COLO668 (cell line): Measurements from ENCODE around the gene ERV3-1.
"Not testable (repeated sequence)": the region's sequence is repeated elsewhere in the genome, so short reads cannot be mapped to it uniquely, and the experiment has no call there.

ENCODE experiments used
- DNase-seq: peaks from one replicate; lab custom pipeline; 2025; ENCODE audit not compliant: unreplicated experiment; lab: John Stamatoyannopoulos, UW

Gene ERV3-1, protein sequence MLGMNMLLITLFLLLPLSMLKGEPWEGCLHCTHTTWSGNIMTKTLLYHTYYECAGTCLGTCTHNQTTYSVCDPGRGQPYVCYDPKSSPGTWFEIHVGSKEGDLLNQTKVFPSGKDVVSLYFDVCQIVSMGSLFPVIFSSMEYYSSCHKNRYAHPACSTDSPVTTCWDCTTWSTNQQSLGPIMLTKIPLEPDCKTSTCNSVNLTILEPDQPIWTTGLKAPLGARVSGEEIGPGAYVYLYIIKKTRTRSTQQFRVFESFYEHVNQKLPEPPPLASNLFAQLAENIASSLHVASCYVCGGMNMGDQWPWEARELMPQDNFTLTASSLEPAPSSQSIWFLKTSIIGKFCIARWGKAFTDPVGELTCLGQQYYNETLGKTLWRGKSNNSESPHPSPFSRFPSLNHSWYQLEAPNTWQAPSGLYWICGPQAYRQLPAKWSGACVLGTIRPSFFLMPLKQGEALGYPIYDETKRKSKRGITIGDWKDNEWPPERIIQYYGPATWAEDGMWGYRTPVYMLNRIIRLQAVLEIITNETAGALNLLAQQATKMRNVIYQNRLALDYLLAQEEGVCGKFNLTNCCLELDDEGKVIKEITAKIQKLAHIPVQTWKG

DNA sequence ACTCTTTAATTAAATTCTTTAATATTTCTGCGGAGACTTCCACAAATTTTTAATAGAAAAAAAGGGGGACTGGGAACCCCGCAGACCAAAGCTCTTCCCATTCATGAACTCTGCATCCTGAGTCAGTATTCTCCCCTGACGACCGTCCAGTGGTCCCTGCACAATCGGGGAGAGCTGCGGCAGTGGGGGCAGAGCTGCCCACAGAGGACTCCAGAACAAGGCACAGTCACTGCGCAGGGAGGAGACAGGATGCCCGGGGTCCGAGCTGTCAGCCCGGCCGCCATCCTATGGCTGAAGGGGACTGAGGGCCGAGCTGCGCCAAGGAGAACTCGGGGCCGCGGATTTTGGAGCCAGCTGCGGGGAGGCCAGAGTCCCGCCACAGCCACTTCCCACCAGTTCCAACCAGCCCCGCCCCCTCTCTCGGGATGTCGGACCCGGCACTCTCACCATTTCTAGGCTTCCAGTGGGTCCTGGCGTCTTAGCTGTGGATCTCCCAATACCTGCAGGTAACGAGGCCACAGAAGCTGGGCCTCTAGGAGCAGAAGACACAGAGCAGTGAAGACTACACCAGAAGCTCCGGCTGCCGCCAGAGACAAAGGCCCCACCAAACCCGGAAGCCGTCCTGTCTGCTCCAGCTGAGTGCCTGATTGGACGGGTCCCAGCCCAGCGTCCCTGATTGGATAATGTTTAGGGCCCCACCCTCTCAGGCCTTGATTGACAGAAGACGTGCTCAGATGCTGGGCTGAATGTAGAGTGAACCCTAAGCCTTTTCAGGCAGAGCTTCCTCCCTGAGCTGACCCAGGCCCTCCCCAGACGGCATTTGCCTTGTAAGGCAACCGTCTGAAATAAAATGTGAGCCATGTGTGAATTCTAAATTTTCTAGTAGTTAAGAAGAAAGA lies at the start of gene ERV3-1:
Gene ERV3-1 (minus strand): TSS at position 594 of the 899 bp plus-strand sequence. CDS start 13,661 bp downstream, outside the sequence.
- DNase-seq, result peak; percentile 92

DNA sequence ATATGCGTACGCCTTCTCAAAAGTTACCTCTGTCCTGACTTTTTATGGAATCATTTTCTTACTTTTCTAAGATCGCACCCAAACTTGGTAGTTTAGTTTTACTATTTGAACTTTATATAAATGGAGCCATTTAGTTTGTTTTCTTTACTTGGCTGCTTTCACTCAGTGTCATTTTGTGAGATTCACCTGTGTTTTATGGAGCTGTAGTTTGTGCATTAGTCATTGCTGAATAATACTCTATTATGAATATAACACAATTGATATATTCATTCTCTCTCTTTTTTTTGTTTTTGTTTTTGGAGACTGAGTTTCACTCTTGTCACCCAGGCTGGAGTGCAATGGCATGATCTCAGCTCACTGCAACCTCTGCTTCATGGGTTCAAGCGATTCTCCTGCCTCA lies 49.3 kb upstream of the ERV3-1 start:
- DNase-seq, result not testable (repeated sequence)

DNA sequence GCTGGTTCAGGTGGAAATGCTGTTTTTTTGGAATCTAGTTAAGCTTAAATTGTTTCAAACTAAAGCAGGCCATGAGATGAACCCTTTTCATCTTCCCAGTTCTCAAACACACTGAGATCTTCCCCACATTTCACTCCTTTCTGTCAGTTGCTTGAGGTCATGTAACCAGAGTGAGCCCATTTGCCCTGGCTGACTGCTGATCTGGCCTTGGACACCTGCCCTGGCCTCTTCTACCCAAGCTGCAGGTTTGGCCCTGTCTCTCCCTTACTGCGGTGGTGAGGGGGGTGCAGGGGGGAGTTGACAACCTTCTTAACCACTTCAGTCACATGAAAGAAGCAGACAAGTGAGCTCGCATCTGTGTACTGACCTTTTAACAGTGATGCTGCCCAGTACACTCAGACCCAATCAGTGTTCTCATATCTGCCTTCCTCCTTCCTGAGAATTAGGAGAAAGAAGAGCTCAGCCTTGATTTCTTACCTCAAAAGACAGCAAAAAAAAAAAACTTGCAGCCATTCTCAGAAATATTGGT lies 48.0 kb upstream of the ERV3-1 start:
- not testable (repeated sequence) for DNase-seq

DNA sequence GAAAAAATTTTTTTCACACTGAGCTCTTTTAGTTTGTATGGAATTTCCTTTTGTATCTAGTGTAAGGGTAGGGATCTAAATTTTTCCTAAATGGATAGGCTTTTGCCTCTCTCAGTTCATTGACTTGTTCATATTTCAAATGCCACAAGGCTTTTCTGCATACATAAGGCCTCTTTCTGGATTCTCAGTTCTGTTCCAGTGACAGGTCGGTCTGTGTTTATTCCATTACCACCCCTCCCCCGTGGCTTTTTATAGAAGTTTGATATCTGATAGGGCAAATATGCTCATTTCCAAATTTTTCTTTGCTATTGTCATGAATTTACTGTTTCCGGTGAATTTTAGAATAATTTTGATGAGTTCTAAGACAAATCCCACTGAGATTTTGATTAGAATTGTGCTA lies 45.2 kb upstream of the ERV3-1 start:
- DNase-seq, result not testable (repeated sequence)

DNA sequence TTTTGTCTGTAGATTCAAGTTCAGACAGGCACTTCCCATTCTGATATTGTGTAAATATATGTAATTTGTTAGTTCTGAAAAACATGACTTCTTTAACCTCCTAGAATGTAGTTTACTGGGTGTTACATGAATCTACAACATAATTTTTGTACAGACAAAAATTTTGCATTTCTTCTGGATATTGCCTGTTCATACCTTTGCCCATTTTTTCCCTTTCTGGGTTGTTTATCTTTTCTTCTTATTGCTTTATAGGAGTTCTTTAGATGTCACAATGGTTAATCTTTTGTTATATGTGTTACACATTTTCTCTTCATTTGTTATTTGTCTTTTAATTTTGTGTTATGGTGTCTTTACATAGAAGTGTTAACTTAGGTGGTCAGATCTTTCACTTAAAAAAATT lies 44.7 kb upstream of the ERV3-1 start:
- DNase-seq, result not testable (repeated sequence)

DNA sequence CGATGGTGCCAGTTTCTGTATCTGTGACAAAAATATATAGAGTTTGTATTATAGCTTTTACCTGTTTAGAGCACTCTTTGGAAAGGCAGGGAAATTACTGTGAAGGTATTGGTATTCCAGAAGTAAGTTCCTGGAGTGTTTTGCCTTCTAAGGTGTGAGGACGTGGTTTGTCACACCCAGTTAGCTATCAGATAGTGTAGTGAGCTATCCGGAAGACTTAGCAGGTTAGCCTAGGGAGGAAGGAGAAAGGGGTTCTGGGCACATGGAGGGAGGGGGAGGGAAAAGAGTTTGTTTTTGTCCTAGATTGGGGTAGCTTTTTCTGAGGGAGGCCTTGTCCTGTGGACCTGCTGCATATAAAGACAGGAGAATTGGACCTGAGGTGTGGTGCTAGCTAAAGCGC lies 39.8 kb upstream of the ERV3-1 start:
- not testable (repeated sequence) for DNase-seq

DNA sequence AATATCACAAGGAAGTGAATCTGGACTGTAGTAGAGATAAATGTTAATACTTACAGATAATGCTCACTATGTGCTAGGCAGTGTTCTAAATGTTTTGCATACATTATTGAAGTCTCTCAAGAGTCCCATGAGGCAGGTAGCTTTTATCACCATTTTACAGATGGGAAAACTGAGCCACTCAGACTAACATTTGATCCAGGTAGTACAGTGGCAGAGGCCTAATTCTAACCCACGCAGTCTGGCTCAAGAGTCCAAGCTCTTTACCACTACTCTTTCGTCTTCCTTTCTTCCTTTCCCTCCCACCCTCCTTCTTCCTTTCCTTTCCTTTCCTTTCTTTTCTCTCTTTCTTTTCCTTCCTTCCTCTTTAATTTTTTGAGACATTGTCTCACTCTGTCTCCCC lies 39.1 kb upstream of the ERV3-1 start:
- not testable (repeated sequence) for DNase-seq

DNA sequence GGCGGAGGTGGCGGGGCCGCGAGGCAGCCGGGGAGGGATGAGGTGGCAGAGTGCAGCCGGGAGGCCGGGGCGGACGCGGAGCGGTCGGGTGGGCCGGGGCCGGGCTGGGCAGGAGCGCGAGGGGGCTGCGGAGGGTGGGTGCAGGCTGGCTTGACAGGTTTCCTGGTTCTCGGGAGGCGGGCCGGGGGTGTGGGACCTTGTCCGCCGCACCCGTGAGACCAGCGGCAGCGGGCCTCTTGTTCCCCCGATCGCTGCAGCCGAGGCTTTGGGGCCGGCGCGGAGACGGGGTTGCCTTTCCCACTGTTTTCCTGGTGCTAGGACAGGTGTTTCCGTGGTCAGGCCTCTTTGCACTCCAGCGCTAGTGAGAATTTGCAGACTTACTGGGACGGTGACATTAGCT lies 32.3 kb upstream of the ERV3-1 start:
- DNase-seq, result peak; percentile 66

DNA sequence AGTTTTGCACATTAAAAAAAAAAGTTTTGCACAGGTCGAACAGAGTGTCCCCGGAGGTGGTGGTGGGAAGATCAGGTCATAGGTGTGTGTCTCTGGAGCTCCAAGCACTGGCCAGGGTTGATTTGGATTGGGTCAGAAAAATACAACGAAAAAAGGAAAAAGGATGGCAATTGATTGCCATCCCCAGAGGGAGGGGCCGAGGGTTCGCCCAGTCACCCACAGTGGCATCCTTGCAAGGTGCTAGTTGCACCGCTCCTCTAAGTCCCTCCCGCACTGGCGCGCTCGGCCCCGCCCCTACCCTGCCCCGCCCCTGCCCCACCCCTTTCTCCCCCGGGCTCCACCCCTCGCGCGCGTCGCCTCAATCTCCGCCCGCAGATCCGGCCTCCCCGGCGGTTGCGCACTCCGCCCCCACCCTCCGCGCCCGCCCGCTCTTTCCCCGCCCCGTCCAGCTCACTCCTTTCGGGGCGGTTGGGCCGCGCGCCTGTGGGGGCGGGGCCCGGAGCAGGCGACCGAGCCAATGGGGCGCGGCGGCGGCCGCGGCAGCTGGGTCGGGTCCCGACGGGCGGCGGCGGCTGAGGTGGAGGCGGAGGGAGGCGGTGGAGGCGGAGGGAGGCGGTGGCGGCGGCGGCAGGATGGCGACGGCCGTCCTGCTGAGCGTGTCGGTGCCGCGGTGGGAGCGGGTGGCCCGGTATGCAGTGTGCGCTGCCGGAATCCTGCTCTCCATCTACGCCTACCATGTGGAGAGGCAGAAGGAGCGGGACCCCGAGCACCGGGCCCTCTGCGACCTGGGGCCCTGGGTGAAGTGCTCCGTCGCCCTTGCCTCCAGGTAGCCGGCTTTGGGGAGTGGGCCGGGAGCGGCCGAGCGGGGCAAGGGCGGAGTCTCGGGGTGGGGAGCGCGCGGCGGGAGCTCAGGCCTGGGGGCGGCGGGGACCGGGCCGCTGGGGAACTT lies 31.5 kb upstream of the ERV3-1 start:
- peak; percentile 96 for DNase-seq

DNA sequence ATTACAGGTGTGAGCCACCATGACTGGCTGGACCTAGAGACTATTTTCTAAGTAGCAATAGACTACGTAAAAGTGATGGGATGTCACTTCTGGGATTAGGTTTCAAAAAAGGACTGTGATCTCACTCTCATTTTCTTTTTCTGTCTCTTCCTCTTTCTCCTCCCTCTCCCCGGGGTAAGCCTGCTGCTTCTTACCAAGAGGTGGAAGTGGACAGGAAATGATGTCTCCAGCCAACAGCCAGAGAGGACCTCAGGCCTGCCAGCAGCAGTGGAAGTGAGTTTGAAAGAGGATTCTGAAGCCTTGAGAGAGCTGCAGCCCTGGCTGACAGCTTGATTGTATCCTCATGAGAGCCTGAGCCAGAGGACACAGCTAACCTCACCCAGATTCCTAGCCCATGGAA lies 30.0 kb upstream of the ERV3-1 start:
- not testable (repeated sequence) for DNase-seq

DNA sequence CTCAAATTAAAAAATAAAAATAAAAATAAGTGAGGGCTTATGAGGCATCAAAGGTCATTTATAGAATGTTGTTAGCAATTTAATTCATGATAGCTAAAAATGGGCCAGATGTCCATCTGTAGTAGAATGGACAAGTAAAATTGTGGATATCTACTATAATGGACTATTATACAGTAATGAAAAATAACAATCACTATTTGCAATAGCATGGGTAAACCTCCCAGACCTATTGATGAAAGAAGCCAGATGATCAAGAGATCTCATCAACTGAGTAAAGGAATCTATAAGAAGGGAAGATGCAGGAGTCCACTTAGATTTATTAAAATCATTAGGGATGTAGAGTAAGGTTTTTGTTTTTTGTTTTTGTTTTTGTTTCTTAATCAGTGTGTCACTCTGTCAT lies 29.0 kb upstream of the ERV3-1 start:
- DNase-seq, result not testable (repeated sequence)

DNA sequence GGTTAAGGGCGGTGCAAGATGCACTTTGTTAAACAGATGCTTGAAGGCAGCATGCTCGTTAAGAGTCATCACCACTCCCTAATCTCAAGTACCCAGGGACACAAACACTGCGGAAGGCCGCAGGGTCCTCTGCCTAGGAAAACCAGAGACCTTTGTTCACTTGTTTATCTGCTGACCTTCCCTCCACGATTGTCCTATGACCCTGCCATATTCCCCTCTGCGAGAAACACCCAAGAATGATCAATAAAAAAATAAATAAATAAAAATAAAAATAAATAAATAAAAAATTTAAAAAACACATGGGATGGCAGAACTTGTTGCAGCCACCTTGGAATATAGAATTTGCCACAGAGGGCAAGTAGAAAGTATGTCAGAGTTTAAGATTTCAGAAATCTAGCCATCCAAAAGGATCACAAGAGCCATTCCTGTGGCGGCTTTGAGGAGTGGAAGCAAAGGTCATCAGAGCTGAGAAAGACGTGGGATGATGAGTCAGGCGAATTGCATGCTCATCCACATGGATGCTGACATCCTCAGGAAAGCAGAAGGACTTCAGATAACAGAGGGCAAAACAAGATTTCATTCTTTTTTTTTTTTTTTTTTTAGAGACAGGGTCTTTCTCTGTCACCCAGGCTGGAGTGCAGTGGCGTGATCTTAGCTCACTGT lies 27.8 kb upstream of the ERV3-1 start:
- not testable (repeated sequence) for DNase-seq

DNA sequence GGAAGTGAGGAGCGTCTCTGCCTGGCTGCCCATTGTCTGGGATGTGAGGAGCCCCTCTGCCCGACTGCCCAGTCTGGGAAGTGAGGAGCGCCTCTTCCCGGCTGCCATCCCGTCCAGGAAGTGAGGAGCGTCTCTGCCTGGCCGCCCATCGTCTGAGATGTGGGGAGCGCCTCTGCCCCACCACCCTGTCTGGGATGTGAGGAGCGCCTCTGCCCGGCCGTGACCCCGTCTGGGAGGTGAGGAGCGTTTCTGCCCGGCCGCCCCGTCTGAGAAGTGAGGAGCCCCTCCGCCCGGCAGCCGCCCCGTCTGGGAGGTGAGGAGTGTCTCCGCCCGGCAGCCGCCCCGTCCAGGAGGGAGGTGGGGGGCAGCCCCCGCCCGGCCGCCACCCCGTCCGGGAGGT lies 26.9 kb upstream of the ERV3-1 start:
- not testable (repeated sequence) for DNase-seq

DNA sequence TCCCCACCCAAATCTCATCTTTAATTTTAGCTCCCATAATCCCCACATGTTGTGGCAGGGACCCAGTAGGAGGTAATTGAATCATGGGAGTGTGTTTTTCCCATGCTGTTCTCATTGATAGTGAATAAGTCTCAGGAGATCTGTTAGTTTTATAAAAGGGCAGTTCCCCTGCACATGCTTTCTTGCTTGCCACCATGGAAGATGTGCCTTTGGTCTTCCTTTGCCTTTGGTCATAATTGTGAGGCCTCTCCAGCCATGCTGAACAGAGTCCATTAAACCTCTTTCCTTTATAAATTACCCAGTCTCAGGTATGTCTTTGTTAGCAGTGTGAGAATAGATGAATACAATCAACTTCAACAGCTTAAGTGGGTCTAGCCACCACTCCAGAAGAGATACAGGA lies 18.5 kb upstream of the ERV3-1 start:
- not testable (repeated sequence) for DNase-seq

DNA sequence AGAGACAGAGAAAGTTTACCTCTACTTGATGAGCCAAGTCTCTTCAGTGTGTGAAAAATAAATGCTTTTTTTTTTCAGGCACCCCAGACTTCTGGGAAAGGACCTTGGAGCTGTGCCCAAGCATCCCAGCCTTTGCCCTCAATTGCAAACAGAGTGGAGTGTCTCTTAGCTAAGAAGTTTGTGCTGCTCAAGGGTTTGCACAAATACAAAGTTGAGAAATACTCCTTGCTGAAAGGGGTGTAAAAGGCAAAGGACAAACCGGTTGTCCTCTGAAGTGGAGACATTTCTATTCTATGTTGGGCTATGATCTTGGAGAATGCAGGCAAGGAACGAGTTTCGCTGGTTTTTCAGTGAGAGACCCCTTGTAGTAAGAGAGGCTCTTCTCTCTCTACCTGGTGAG lies 14.5 kb upstream of the ERV3-1 start:
- not testable (repeated sequence) for DNase-seq

DNA sequence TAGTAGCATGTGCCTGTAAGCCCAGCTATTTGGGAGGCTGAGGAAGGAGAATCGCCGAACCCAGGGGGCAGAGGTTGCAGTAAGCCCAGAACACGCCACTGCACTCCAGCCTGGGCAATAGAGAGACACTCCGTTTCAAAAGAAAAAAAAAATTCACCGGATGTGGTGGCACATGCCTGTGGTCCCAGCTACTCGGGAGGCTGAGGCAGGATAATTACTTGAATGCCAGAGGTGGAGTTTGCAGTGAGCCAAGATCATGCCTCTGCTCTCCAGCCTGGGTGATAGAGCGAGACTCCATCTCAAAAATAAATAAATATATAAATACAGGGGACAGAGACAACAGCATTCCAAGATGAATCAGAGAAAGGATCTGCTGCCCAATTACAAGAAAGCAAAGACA lies 3.4 kb upstream of the ERV3-1 start:
- DNase-seq, result not testable (repeated sequence)

DNA sequence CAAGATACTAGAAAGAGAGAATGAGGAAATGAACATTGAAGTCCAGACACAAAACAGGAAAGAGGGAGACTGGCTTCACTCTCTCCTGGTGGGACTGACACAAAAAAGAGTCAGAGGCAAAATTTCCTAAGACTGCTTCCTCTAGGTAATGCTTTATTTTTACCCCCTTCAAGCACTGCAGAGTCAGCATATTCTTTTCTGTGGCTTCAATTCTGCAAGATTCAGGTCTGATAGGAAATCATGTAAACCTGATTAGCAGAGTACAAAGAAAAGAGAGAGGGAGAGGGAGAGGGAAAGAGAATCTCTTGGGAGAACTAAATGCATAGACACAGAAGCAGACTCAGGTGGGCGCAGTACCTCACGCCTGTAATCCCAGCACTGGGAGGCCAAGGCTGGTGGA lies 2.9 kb upstream of the ERV3-1 start:
- not testable (repeated sequence) for DNase-seq

DNA sequence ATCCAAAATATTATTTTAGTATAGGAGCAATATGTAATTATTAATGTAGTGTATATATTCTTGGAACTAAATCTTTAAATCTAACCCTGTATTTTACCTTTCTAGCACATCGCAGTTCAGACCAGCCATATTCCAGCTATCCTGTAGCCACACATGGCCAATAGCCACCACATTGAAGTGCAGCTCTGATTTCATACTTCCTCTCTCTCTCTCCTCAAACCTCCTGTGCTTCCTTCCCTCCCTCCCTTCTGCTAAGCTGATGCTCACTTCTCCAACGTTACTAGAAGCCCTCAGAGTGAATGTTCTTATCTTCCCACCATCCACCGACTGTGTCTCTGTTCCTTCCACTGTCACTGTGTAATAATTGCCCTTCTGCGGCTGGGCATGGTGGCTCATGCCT lies 549 bp upstream of the ERV3-1 start:
- DNase-seq, result not testable (repeated sequence)

DNA sequence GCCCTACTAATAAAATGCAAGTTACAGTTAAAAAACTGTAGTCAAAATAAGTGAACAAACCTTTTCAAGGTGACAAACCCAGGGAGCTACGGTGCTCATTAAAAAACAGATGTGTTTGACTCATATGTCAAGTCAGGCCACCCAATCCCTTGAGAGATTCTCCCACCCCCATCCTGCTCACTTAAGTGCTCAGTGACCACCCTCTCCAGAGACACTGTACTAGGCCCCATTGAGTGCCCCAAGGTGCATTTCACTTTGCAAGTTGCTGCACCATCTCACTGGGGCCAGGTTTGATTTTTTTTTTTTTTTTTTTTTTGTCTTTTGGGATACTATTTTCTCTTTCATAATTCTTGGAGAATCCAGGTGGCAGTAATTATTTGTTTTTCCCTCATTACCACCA lies 1.9 kb downstream of the ERV3-1 start:
- no peak for DNase-seq
